ENCODE measurements around the gene PHF10.

DNA sequence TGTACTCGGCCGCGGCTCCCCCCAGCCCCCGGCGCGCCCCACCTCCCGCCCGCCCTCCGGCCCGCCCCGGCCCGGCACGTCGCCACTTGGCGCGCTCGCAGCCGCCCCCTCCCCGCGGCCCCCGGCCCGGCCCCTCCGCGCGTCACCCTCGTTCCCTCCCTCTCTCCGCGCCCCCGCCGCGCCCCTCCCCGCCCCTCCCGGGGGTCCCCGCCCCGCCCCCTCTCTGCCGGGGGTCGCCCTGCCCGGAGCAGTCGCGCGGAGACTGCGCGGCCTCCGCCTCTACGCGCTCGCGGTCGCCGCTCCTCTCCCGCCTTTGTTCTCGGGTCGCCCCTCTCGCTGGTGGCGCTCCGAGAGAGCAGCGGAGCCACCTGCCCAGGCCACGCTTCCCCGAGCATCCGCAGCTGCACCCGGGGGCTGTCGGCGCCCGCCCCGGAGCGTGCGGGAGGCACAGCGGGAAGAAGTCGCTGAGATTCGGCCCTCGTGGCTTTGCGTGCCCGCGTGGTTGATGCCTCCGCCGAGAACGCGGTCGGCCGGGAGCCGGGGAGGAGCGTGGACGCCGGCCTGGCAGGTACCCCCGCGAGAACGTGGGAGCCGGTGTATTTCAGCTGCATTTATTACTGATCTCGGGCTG, at the start of gene PHF10:
- TF ChIP-seq POLR2AphosphoS5 (IDR thresholded peaks at IDR 0.05; ENCODE audit: low read depth, low read length) (no peak; the same call in 1 of the 2 replicates), SIN3A (IDR thresholded peaks at IDR 0.05; ENCODE audit: borderline replicate concordance, insufficient read depth, low read length) (no peak), TAF1 (IDR thresholded peaks at IDR 0.05; ENCODE audit: borderline replicate concordance, insufficient read depth, low read length) (no peak)
